Measurements from ENCODE around the gene RAPGEF3. TPM values are rescaled to one million over a fixed set of nuclear protein-coding genes. Genes with fewer than 3 reads are reported as not detected.

RAPGEF3 gene
- 1.2 and 1.9 TPM in 2 replicates for total RNA-seq

GRCh38 chr12:47758834-47759690 is at the start of gene RAPGEF3:
Gene RAPGEF3, minus strand, starts transcription at chr12:47758880. Its CDS starts 324 bp downstream, at chr12:47758556.

GRCh38 chr12:47773062-47773857 is 14.6 kb upstream of the RAPGEF3 start, which contains the start of gene SLC48A1:
Gene SLC48A1, plus strand, starts transcription at chr12:47773238. Its CDS starts 67 bp downstream, at chr12:47773305.

GRCh38 chr12:47725091-47725772 is 33.4 kb downstream of the RAPGEF3 start, which contains the start of gene ENDOU:
Gene ENDOU, minus strand, starts transcription at chr12:47725490. Its CDS starts 77 bp downstream, at chr12:47725413.

GRCh38 chr12:47705566-47706425 is 52.9 kb downstream of the RAPGEF3 start, which contains the start of gene RPAP3:
Gene RPAP3, minus strand, starts transcription at chr12:47706030. Its CDS starts 3,190 bp downstream, at chr12:47702840.

Other genes with a start within 250 kb of the RAPGEF3 start
- 6.8 and 17.2 TPM in 2 replicates for gene RPAP3, start 52.9 kb downstream of the RAPGEF3 start, total RNA-seq
- not detected in 2 replicates for gene ENDOU, start 33.4 kb downstream of the RAPGEF3 start, total RNA-seq
- gene SLC48A1, start 14.4 kb upstream of the RAPGEF3 start, total RNA-seq, result 11.0 and 32.3 TPM in 2 replicates
- gene HDAC7, start 61.0 kb upstream of the RAPGEF3 start, total RNA-seq, result 63.6 and 67.2 TPM in 2 replicates
- 7.9 and 10.4 TPM in 2 replicates for gene VDR, start 146.1 kb upstream of the RAPGEF3 start, total RNA-seq
- 14.2 and 16.5 TPM in 2 replicates for gene TMEM106C, start 204.7 kb upstream of the RAPGEF3 start, total RNA-seq
- not detected in 2 replicates for gene COL2A1, start 245.6 kb upstream of the RAPGEF3 start, total RNA-seq

Measured in cardiac ventricle fibroblast (primary cell).